ENCODE measurements around the gene FZD10.

DNA sequence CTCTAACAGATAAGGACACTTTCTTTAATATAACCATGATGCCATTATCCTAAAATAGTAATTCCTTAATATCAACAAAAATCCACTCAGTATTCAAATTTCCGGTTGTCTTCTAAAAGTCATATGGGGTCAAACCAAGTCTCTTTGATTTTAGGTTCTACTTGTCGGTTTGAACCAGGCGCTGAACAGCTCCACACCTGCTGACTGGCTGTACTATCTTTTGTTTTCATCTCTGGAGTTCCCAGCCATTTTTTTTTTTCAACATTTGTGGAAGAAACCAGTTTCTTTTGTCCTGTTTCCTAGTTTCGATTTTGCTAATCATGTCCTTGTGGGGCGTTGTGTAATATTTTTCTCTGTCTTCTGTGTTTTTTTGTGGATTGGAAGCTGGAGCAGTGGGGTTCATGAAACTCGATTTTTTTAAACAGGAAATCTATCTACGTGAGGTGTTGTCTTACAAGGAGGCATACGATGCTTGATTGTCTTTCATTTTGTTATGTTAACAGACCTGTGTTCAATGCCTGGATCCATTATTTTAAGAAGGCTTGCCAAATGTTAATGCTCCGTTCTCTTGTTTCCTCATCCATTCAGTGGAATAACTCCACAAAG, 50.2 kb downstream of the FZD10 start:
- TF ChIP-seq ARNTL (CRISPR knock-in tag; IDR thresholded peaks at IDR 0.05; ENCODE audit: borderline replicate concordance, low read depth): no peak
- TF ChIP-seq CSDC2 (CRISPR knock-in tag; IDR thresholded peaks at IDR 0.05): no peak
- no peak for TF ChIP-seq PATZ1 (CRISPR knock-in tag; IDR thresholded peaks at IDR 0.05; ENCODE audit: borderline replicate concordance)
- no peak for TF ChIP-seq GLIS3 (CRISPR knock-in tag; IDR thresholded peaks at IDR 0.05)
- TF ChIP-seq ESRRG (CRISPR knock-in tag; IDR thresholded peaks at IDR 0.05): no peak
- no peak for TF ChIP-seq ZFP30 (CRISPR knock-in tag; IDR thresholded peaks at IDR 0.05)
- no peak for TF ChIP-seq TOX (CRISPR knock-in tag; IDR thresholded peaks at IDR 0.05; ENCODE audit: borderline replicate concordance)
- no peak for TF ChIP-seq ZNF70 (CRISPR knock-in tag; IDR thresholded peaks at IDR 0.05)
- TF ChIP-seq RARB (CRISPR knock-in tag; IDR thresholded peaks at IDR 0.05): no peak
- no peak for TF ChIP-seq ZNF8 (CRISPR knock-in tag; IDR thresholded peaks at IDR 0.05)
- TF ChIP-seq, protein P1, sequence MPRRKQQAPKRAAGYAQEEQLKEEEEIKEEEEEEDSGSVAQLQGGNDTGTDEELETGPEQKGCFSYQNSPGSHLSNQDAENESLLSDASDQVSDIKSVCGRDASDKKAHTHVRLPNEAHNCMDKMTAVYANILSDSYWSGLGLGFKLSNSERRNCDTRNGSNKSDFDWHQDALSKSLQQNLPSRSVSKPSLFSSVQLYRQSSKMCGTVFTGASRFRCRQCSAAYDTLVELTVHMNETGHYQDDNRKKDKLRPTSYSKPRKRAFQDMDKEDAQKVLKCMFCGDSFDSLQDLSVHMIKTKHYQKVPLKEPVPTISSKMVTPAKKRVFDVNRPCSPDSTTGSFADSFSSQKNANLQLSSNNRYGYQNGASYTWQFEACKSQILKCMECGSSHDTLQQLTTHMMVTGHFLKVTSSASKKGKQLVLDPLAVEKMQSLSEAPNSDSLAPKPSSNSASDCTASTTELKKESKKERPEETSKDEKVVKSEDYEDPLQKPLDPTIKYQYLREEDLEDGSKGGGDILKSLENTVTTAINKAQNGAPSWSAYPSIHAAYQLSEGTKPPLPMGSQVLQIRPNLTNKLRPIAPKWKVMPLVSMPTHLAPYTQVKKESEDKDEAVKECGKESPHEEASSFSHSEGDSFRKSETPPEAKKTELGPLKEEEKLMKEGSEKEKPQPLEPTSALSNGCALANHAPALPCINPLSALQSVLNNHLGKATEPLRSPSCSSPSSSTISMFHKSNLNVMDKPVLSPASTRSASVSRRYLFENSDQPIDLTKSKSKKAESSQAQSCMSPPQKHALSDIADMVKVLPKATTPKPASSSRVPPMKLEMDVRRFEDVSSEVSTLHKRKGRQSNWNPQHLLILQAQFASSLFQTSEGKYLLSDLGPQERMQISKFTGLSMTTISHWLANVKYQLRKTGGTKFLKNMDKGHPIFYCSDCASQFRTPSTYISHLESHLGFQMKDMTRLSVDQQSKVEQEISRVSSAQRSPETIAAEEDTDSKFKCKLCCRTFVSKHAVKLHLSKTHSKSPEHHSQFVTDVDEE (CRISPR knock-in tag; IDR thresholded peaks at IDR 0.05): no peak
- TF ChIP-seq SNAI2 (CRISPR knock-in tag; IDR thresholded peaks at IDR 0.05): no peak
- no peak for TF ChIP-seq BACH2 (CRISPR knock-in tag; IDR thresholded peaks at IDR 0.05; ENCODE audit: borderline replicate concordance)
- TF ChIP-seq, protein P2, sequence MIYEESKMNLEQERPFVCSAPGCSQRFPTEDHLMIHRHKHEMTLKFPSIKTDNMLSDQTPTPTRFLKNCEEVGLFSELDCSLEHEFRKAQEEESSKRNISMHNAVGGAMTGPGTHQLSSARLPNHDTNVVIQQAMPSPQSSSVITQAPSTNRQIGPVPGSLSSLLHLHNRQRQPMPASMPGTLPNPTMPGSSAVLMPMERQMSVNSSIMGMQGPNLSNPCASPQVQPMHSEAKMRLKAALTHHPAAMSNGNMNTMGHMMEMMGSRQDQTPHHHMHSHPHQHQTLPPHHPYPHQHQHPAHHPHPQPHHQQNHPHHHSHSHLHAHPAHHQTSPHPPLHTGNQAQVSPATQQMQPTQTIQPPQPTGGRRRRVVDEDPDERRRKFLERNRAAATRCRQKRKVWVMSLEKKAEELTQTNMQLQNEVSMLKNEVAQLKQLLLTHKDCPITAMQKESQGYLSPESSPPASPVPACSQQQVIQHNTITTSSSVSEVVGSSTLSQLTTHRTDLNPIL (CRISPR knock-in tag; IDR thresholded peaks at IDR 0.05; ENCODE audit: low read depth): no peak

Data from SK-N-SH treated with all-trans-retinoic acid at 6 μM for 48 hours (cell line).